SK-N-SH treated with all-trans-retinoic acid at 6 μM for 48 hours (cell line): ENCODE measurements around the gene UBASH3B.

ENCODE experiments used
- ATAC-seq: fragments of 200-7000 bp; cut with Tn5 transposase; 3 replicates; pipeline ENCODE4 v1.9.1; 2020; ENCODE audit warnings: mild to moderate bottlenecking, moderate library complexity
- ARNTL ChIP-seq: fragments of 450-650 bp; formaldehyde crosslinking; IDR thresholded peaks from 2 replicates; pipeline ENCODE4 v1.5.0; 2020; ENCODE audit warnings: low read depth, mild to moderate bottlenecking, moderate library complexity, borderline replicate concordance
- BACH2 ChIP-seq: fragments of 250-450 bp; sonication (Bioruptor Pico); IDR thresholded peaks from 2 replicates; pipeline ENCODE4 v1.9.0; 2021; ENCODE audit warnings: mild to moderate bottlenecking, borderline replicate concordance
- CSDC2 ChIP-seq: fragments of 250-450 bp; sonication (Bioruptor Pico); IDR thresholded peaks from 2 replicates; pipeline ENCODE4 v1.5.0; 2020; ENCODE audit warnings: mild to moderate bottlenecking, moderate library complexity
- ISL1 ChIP-seq: fragments of 250-450 bp; sonication (Bioruptor Pico); IDR thresholded peaks from 2 replicates; pipeline ENCODE4 v2.1.2; 2022; ENCODE audit warnings: mild to moderate bottlenecking, moderate library complexity
- PPARA ChIP-seq: fragments of 250-450 bp; sonication (Bioruptor Pico); IDR thresholded peaks from 2 replicates; pipeline ENCODE4 v1.5.0; 2020; ENCODE audit warnings: mild to moderate bottlenecking, borderline replicate concordance
- RARB ChIP-seq: fragments of 250-450 bp; sonication (Bioruptor Pico); IDR thresholded peaks from 2 replicates; pipeline ENCODE4 v1.8.0; 2021; ENCODE audit warnings: mild to moderate bottlenecking, moderate library complexity
- TCF4 ChIP-seq: fragments of 250-450 bp; sonication (Bioruptor Pico); IDR thresholded peaks from 2 replicates; pipeline ENCODE4 v1.8.0; 2021; ENCODE audit warnings: mild to moderate bottlenecking, moderate library complexity, borderline replicate concordance
- TOX ChIP-seq: fragments of 250-450 bp; sonication (Bioruptor Pico); IDR thresholded peaks from 2 replicates; pipeline ENCODE4 v1.8.0; 2021; ENCODE audit warnings: mild to moderate bottlenecking, moderate library complexity, borderline replicate concordance
- ZC3H10 ChIP-seq: fragments of 250-450 bp; sonication (Bioruptor Pico); IDR thresholded peaks from 2 replicates; pipeline ENCODE4 v1.5.1; 2021; ENCODE audit warnings: mild to moderate bottlenecking, moderate library complexity
- ZFP3 ChIP-seq: fragments of 250-450 bp; sonication (Bioruptor Pico); IDR thresholded peaks from 2 replicates; pipeline ENCODE4 v1.5.0; 2020; ENCODE audit warnings: mild to moderate bottlenecking, moderate library complexity
- ZFP30 ChIP-seq: fragments of 450-650 bp; formaldehyde crosslinking; IDR thresholded peaks from 2 replicates; pipeline ENCODE4 v1.5.0; 2022; ENCODE audit warnings: mild to moderate bottlenecking, moderate library complexity
- ZNF70 ChIP-seq: fragments of 450-650 bp; formaldehyde crosslinking; IDR thresholded peaks from 2 replicates; pipeline ENCODE4 v1.5.0; 2020; ENCODE audit warnings: mild to moderate bottlenecking, moderate library complexity
- ZNF8 ChIP-seq: fragments of 450-650 bp; formaldehyde crosslinking; IDR thresholded peaks from 2 replicates; pipeline ENCODE4 v1.5.0; 2020; ENCODE audit warnings: mild to moderate bottlenecking, moderate library complexity
- TF ChIP-seq, protein P1 (sequence below): fragments of 250-450 bp; sonication (Bioruptor Pico); IDR thresholded peaks from 2 replicates; pipeline ENCODE4 v1.8.0; 2020; ENCODE audit warnings: mild to moderate bottlenecking, moderate library complexity, borderline replicate concordance
- TF ChIP-seq, protein P2 (sequence below): fragments of 250-450 bp; sonication (Bioruptor Pico); IDR thresholded peaks from 2 replicates; pipeline ENCODE4 v1.5.1; 2020; ENCODE audit warnings: low read depth, mild to moderate bottlenecking, moderate library complexity
- TF ChIP-seq, protein P3 (sequence below): fragments of 250-450 bp; sonication (Bioruptor Pico); IDR thresholded peaks from 2 replicates; pipeline ENCODE4 v1.5.1; 2021; ENCODE audit warnings: mild to moderate bottlenecking, moderate library complexity

The UBASH3B gene

DNA sequence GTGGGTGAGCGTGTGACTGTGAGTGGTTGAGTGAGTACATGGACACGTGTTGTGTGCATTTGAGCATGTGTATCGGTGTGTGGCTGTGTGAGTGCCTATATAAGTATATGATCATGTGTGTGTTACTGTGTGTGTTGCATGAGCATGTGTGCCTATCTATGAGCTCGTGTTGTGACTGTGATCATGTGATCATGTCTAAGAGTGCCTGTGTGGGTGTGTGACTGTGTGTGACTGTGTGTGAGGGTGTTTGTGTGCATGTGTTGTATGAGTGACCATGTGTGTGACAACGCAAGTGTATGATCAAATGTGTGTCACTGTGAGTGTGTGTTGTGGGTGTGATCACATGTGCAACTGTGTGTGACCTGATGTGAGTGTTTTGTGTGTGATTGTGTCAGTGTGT, 88.8 kb downstream of the UBASH3B start:
- no peak for ATAC-seq
- TF ChIP-seq, protein P1, sequence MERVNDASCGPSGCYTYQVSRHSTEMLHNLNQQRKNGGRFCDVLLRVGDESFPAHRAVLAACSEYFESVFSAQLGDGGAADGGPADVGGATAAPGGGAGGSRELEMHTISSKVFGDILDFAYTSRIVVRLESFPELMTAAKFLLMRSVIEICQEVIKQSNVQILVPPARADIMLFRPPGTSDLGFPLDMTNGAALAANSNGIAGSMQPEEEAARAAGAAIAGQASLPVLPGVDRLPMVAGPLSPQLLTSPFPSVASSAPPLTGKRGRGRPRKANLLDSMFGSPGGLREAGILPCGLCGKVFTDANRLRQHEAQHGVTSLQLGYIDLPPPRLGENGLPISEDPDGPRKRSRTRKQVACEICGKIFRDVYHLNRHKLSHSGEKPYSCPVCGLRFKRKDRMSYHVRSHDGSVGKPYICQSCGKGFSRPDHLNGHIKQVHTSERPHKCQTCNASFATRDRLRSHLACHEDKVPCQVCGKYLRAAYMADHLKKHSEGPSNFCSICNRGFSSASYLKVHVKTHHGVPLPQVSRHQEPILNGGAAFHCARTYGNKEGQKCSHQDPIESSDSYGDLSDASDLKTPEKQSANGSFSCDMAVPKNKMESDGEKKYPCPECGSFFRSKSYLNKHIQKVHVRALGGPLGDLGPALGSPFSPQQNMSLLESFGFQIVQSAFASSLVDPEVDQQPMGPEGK (CRISPR knock-in tag): no peak
- TF ChIP-seq, protein P2, sequence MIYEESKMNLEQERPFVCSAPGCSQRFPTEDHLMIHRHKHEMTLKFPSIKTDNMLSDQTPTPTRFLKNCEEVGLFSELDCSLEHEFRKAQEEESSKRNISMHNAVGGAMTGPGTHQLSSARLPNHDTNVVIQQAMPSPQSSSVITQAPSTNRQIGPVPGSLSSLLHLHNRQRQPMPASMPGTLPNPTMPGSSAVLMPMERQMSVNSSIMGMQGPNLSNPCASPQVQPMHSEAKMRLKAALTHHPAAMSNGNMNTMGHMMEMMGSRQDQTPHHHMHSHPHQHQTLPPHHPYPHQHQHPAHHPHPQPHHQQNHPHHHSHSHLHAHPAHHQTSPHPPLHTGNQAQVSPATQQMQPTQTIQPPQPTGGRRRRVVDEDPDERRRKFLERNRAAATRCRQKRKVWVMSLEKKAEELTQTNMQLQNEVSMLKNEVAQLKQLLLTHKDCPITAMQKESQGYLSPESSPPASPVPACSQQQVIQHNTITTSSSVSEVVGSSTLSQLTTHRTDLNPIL: no peak
- TF ChIP-seq RARB: no peak
- TF ChIP-seq ARNTL (CRISPR knock-in tag): no peak
- TF ChIP-seq BACH2 (CRISPR knock-in tag): no peak
- TF ChIP-seq TCF4 (CRISPR knock-in tag): no peak
- no peak for TF ChIP-seq ZNF8 (CRISPR knock-in tag)
- TF ChIP-seq ZFP3 (CRISPR knock-in tag): no peak

DNA sequence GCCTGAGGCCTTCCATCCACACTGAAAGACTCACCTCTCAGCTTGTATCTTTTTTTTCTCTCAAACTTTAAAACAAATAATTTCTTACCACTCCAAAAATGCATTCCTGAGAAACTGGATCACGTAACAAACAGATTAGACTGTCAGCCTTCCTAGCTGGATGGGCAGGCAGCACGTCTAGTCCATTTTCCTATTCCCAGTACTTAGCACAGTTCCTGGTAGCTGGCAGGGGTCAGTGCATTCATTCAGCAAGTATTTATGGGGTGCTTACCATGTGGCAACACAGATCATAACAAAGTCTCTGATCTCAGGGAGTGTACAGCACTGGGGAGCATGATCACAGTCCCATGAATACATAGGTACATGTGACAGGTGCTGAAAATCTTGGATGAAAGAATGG, 89.6 kb downstream of the UBASH3B start:
- no peak for ATAC-seq
- TF ChIP-seq, protein P1 (CRISPR knock-in tag): no peak
- TF ChIP-seq TOX: no peak

DNA sequence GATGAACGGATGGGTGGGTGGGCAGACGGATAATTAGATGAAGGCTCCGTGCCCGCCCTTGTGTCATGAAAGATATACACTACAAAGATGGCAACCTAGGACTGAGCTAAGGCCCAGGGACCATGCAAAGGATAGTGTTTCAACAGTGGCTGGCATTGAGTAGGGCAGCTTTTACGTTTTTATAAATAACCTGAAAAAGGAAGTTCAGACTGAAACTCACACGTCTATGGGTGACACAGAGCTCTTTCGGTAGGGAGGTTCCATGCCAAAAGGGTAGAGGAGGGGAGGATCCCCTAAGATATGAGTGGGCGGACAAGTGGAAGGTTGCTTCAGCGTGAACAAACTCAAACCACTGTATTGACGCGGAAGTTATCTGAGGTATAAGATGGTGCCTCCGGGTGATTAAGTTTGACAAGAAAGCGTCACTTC, 90.5 kb downstream of the UBASH3B start:
- TF ChIP-seq ISL1 (no peak), PPARA (CRISPR knock-in tag) (no peak), CSDC2 (CRISPR knock-in tag) (no peak), ZC3H10 (CRISPR knock-in tag) (no peak), ZFP30 (CRISPR knock-in tag) (no peak), RARB (no peak)
- TF ChIP-seq, protein P3, sequence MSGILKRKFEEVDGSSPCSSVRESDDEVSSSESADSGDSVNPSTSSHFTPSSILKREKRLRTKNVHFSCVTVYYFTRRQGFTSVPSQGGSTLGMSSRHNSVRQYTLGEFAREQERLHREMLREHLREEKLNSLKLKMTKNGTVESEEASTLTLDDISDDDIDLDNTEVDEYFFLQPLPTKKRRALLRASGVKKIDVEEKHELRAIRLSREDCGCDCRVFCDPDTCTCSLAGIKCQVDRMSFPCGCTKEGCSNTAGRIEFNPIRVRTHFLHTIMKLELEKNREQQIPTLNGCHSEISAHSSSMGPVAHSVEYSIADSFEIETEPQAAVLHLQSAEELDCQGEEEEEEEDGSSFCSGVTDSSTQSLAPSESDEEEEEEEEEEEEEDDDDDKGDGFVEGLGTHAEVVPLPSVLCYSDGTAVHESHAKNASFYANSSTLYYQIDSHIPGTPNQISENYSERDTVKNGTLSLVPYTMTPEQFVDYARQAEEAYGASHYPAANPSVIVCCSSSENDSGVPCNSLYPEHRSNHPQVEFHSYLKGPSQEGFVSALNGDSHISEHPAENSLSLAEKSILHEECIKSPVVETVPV (CRISPR knock-in tag): no peak
- no peak for ATAC-seq

DNA sequence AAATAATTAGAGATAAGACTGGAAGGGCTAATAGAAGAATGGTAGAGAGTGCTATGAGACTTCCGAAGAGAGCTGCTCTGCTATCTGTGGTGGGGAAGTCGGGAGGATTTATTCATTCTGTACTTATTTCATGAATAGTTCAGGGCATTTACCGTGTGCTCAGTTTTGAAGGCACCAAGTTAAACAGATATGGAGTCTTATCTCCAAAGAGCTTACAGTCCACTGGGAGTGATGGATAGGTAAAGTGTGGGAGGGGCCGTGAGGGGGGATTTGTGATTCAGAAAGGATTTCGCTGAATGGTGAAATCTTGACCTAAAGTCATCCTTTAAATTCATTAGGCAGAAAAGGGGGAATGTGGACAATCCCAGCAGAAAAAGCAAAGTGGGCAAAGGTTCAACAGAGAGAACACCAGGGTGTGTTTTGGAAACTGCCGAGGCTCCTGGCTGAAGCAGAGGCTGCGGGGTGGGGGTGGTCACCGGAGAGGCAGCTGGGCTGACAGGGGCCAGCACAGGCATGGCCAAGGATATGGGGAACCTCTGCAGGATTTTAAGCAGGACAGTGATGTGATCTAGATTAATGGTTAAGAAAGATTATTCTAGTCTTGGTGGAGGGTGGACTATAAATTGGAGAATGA, 91.2 kb downstream of the UBASH3B start:
- TF ChIP-seq, protein P3 (CRISPR knock-in tag): no peak
- TF ChIP-seq ARNTL (CRISPR knock-in tag) (no peak), TOX (no peak), RARB (no peak), ZNF70 (CRISPR knock-in tag) (no peak)
- TF ChIP-seq, protein P1 (CRISPR knock-in tag): no peak
- ATAC-seq: no peak
